Renal cortical epithelial cell (primary cell): Measurements from ENCODE around the gene KIF4A. TPM values are rescaled to one million over a fixed set of nuclear protein-coding genes. Genes with fewer than 3 reads are reported as not detected.

Experiments
- total RNA-seq: library from RNA; depleted of rRNA; stranded (reverse); fragments of >200 nt; gene quantifications from 2 replicates; pipeline ENCODE4 v1.2.3, GENCODE V29; 2014

The KIF4A gene
- total RNA-seq, 1 donor from 2014 or later: 0.80 TPM

Other genes with a start within 250 kb of the KIF4A start
- not detected in 2 replicates for gene AWAT2, start 240.2 kb upstream of the KIF4A start, total RNA-seq
- not detected in 2 replicates for gene OTUD6A, start 227.6 kb upstream of the KIF4A start, total RNA-seq
- gene IGBP1, start 156.7 kb upstream of the KIF4A start, total RNA-seq: 94.3 and 121 TPM in 2 replicates
- gene DGAT2L6, start 112.6 kb upstream of the KIF4A start, total RNA-seq: not detected in 2 replicates
- gene AWAT1, start 55.4 kb upstream of the KIF4A start, total RNA-seq: not detected in 2 replicates
- 0.15 TPM in 1 of 2 replicates, not detected in the other for gene P2RY4, start 29.9 kb upstream of the KIF4A start, total RNA-seq
- gene ARR3, start 21.8 kb upstream of the KIF4A start, total RNA-seq: not detected in 2 replicates
- not detected in 2 replicates for gene RAB41, start 7.9 kb upstream of the KIF4A start, total RNA-seq
- 38.9 and 58.7 TPM in 2 replicates for gene PDZD11, start 177 bp upstream of the KIF4A start, total RNA-seq
- 0.05 TPM in 1 of 2 replicates, not detected in the other for gene GDPD2, start 133.2 kb downstream of the KIF4A start, total RNA-seq
- gene DLG3, start 154.7 kb downstream of the KIF4A start, total RNA-seq: 33.5 and 34.2 TPM in 2 replicates